Naive thymus-derived CD8-positive, alpha-beta T cell (primary cell): ENCODE measurements around the gene QRICH1. TPM values are rescaled to one million over a fixed set of nuclear protein-coding genes. Genes with fewer than 3 reads are reported as not detected.

Experiments used
- ATAC-seq, 2 donors: fragments of 150-1000 bp; cut with Tn5 transposase in 1 of 2; sonication (Bioruptor Pico), chemical (Tn5 transposase) in 1 of 2; 1 replicate in 1 of 2; 2 replicates in 1 of 2; pipeline ENCODE4 v1.10.0; 2021; ENCODE audit warnings: mild to moderate bottlenecking in 2 of 2, moderate library complexity in 2 of 2
- POLR2A ChIA-PET: fragments of 350-600 bp; sonication (Branson Sonifier 250); formaldehyde crosslinking; loops from one replicate; lab custom pipeline; 2021; ENCODE audit warnings: antibody characterized with exemption; lab: Charles Lee
- DNase-seq, 10 donors: peaks; one replicate each; pipeline versions ENCODE4 v3.0.0 to v3.0.0-alpha.2; 2020 to 2022
- H3K27ac Mint-ChIP-seq, 10 donors: one replicate each; pipeline ENCODE4 v1.8.0; 2020 to 2022; ENCODE audit warnings: mild to moderate bottlenecking in 10 of 10, mixed read lengths in 10 of 10, moderate library complexity in 4 of 10, inconsistent platforms in 1 of 10
- H3K27me3 Mint-ChIP-seq, 5 donors: one replicate each; pipeline ENCODE4 v1.8.0; 2021 to 2022; ENCODE audit warnings: mixed read lengths in 5 of 5
- H3K36me3 Mint-ChIP-seq, 3 donors: one replicate each; pipeline ENCODE4 v1.8.0; 2020 to 2022; ENCODE audit warnings: mixed read lengths in 3 of 3, mild to moderate bottlenecking in 2 of 3, inconsistent platforms in 1 of 3
- H3K4me1 Mint-ChIP-seq, 4 donors: one replicate each; pipeline ENCODE4 v1.8.0; 2021 to 2022; ENCODE audit warnings: mixed read lengths in 4 of 4
- H3K4me3 Mint-ChIP-seq, 10 donors: one replicate each; pipeline ENCODE4 v1.8.0; 2020 to 2022; ENCODE audit warnings: mild to moderate bottlenecking in 10 of 10, mixed read lengths in 10 of 10, moderate library complexity in 6 of 10, inconsistent platforms in 1 of 10
- H3K9me3 Mint-ChIP-seq, 9 donors: one replicate each; pipeline ENCODE4 v1.8.0; 2020 to 2022; ENCODE audit warnings: mixed read lengths in 9 of 9, mild to moderate bottlenecking in 3 of 9, inconsistent platforms in 1 of 9, moderate library complexity in 1 of 9
- polyA plus RNA-seq, 3 donors: library from polyadenylated mRNA; unstranded; fragments of 300-500 nt; fragmentation: Illumina TruSeq; gene quantifications; one replicate each; pipeline ENCODE4 v1.2.3, GENCODE V29; 2021
- total RNA-seq, 8 experiments: library from RNA in 2 of 8; stranded (reverse) in 2 of 8; gene quantifications; one replicate each; pipeline ENCODE4 v1.2.3 and lab custom pipeline; 2021 to 2026

Gene QRICH1
- total and polyA plus RNA-seq, 5 experiments from 2014 or later, result 13.6 to 196 (median 23.6) TPM

GRCh38 chr3:49079270-49079669 is 14.6 kb downstream of the QRICH1 start:
- no peaks in the 10 kb centered on the region for H3K27me3 Mint-ChIP-seq
- H3K36me3 Mint-ChIP-seq, result peaks cover 0 to 55% (median 0%) of the 10 kb centered on the region in 3 donors
- DNase-seq, result no peak
- no peaks in the 10 kb centered on the region for H3K9me3 Mint-ChIP-seq
- H3K4me3 Mint-ChIP-seq, result no peak overlapping the region
- no peak for ATAC-seq
- no peak overlapping the region for H3K27ac Mint-ChIP-seq
- POLR2A ChIA-PET, result interaction anchor here (0.7 kb wide), 1 partner anchor 74 kb away, joined by 3 read pairs; no protein-coding TSS in a partner anchor
- H3K4me1 Mint-ChIP-seq, result peaks cover 6 to 35% (median 16%) of the 10 kb centered on the region in 4 donors

- no peaks in the 10 kb centered on the region for H3K9me3 Mint-ChIP-seq
- no peak for ATAC-seq
- H3K27ac Mint-ChIP-seq, result peak overlapping the region in 2 of 10 donors; percentile 39 to 65
- POLR2A ChIA-PET, result no interaction called here
- H3K4me3 Mint-ChIP-seq, result no peak overlapping the region
- H3K27me3 Mint-ChIP-seq, result no peaks in the 10 kb centered on the region
- peaks cover 6 to 39% (median 11%) of the 10 kb centered on the region in 4 donors for H3K4me1 Mint-ChIP-seq
- no peak for DNase-seq
- H3K36me3 Mint-ChIP-seq, result peaks cover 0 to 76% (median 4%) of the 10 kb centered on the region in 3 donors
These were observed 17.2 kb downstream of the QRICH1 start for GRCh38 chr3:49076646-49077045.

- ATAC-seq (no peak), DNase-seq (no peak)
- H3K4me1 Mint-ChIP-seq, result peaks cover 4 to 36% (median 9%) of the 10 kb centered on the region in 4 donors
- no peak overlapping the region for H3K4me3 Mint-ChIP-seq
- H3K36me3 Mint-ChIP-seq, result peaks cover 0 to 82% (median 4%) of the 10 kb centered on the region in 3 donors
- no peaks in the 10 kb centered on the region for H3K27me3 Mint-ChIP-seq
- H3K9me3 Mint-ChIP-seq, result no peaks in the 10 kb centered on the region
- POLR2A ChIA-PET, result no interaction called here
- no peak overlapping the region for H3K27ac Mint-ChIP-seq
These were observed 17.8 kb downstream of the QRICH1 start for GRCh38 chr3:49076116-49076515.

GRCh38 chr3:49058011-49058410 is 35.9 kb downstream of the QRICH1 start:
- DNase-seq, result no peak
- Mint-ChIP-seq H3K4me1 (peaks cover 3 to 12% (median 7%) of the 10 kb centered on the region in 4 donors), H3K27ac (peak overlapping the region in 2 of 10 donors; percentile 23 to 75), H3K9me3 (no peaks in the 10 kb centered on the region), H3K4me3 (no peak overlapping the region), H3K27me3 (no peaks in the 10 kb centered on the region), H3K36me3 (peaks cover 5 to 87% (median 19%) of the 10 kb centered on the region in 3 donors)
- ATAC-seq, result no peak
- POLR2A ChIA-PET, result interaction anchor here (0.7 kb wide), 1 partner anchor 70 kb away, joined by 3 read pairs; no protein-coding TSS in a partner anchor

- no peak overlapping the region for H3K27ac Mint-ChIP-seq
- H3K4me1 Mint-ChIP-seq, result peaks cover 3 to 13% (median 9%) of the 10 kb centered on the region in 4 donors
These were observed 36.6 kb downstream of the QRICH1 start for GRCh38 chr3:49057268-49057667.

GRCh38 chr3:49054344-49054862 is 39.5 kb downstream of the QRICH1 start:
- H3K36me3 Mint-ChIP-seq, result peaks cover 5 to 85% (median 19%) of the 10 kb centered on the region in 3 donors
- ATAC-seq, result no peak
- POLR2A ChIA-PET, result no interaction called here

More at GRCh38 chr3:49057268-49057667, 36.6 kb downstream of the QRICH1 start:
- peaks cover 5 to 87% (median 19%) of the 10 kb centered on the region in 3 donors for H3K36me3 Mint-ChIP-seq
- H3K27me3 Mint-ChIP-seq, result no peaks in the 10 kb centered on the region
- ATAC-seq, result no peak
- H3K4me3 Mint-ChIP-seq, result no peak overlapping the region
- H3K9me3 Mint-ChIP-seq, result no peaks in the 10 kb centered on the region
- DNase-seq, result no peak
- POLR2A ChIA-PET, result no interaction called here

GRCh38 chr3:49053543-49053942 is 40.3 kb downstream of the QRICH1 start:
- H3K27ac Mint-ChIP-seq, result peak overlapping the region in 3 of 10 donors; percentile 16 to 57 (median 51)
- H3K36me3 Mint-ChIP-seq, result peaks cover 5 to 82% (median 19%) of the 10 kb centered on the region in 3 donors

More at GRCh38 chr3:49054344-49054862, 39.5 kb downstream of the QRICH1 start:
- Mint-ChIP-seq H3K9me3 (no peaks in the 10 kb centered on the region), H3K4me1 (peaks cover 9 to 32% (median 24%) of the 10 kb centered on the region in 4 donors), H3K4me3 (no peak overlapping the region), H3K27me3 (no peaks in the 10 kb centered on the region), H3K27ac (peak overlapping the region in 8 of 10 donors; percentile 16 to 80 (median 58))
- no peak for DNase-seq

GRCh38 chr3:49035281-49035680 is 58.6 kb downstream of the QRICH1 start:
- Mint-ChIP-seq H3K4me3 (no peak overlapping the region), H3K27ac (peak overlapping the region in 2 of 10 donors; percentile 36 to 61), H3K36me3 (peaks cover 0 to 78% (median 9%) of the 10 kb centered on the region in 3 donors), H3K9me3 (no peaks in the 10 kb centered on the region), H3K4me1 (peaks cover 0 to 11% (median 3%) of the 10 kb centered on the region in 4 donors), H3K27me3 (no peaks in the 10 kb centered on the region)
- ATAC-seq (no peak), DNase-seq (no peak)
- POLR2A ChIA-PET, result no interaction called here

More at GRCh38 chr3:49053543-49053942, 40.3 kb downstream of the QRICH1 start:
- DNase-seq (no peak), ATAC-seq (no peak)
- H3K9me3 Mint-ChIP-seq, result no peaks in the 10 kb centered on the region
- H3K27me3 Mint-ChIP-seq, result no peaks in the 10 kb centered on the region
- H3K4me3 Mint-ChIP-seq, result no peak overlapping the region
- peaks cover 9 to 32% (median 24%) of the 10 kb centered on the region in 4 donors for H3K4me1 Mint-ChIP-seq
- POLR2A ChIA-PET, result interaction anchor here (0.9 kb wide), 1 partner anchor 67 kb away, joined by 4 read pairs; the partner anchor contains the start of gene USP19

- H3K36me3 Mint-ChIP-seq, result peaks cover 0 to 73% (median 9%) of the 10 kb centered on the region in 3 donors
- DNase-seq (no peak), ATAC-seq (no peak)
- H3K4me3 Mint-ChIP-seq, result no peak overlapping the region
- no peaks in the 10 kb centered on the region for H3K9me3 Mint-ChIP-seq
- peaks cover 2 to 14% (median 3%) of the 10 kb centered on the region in 4 donors for H3K4me1 Mint-ChIP-seq
- POLR2A ChIA-PET, result interaction anchor here (1.4 kb wide), 1 partner anchor 12 kb away, joined by 5 read pairs; the partner anchor contains the start of gene NDUFAF3
- peak overlapping the region in 3 of 10 donors; percentile 8 to 51 (median 16) for H3K27ac Mint-ChIP-seq
- no peaks in the 10 kb centered on the region for H3K27me3 Mint-ChIP-seq
These were observed 59.2 kb downstream of the QRICH1 start for GRCh38 chr3:49034650-49035049.

GRCh38 chr3:49032646-49033304 is 61.1 kb downstream of the QRICH1 start:
- no peak overlapping the region for H3K4me3 Mint-ChIP-seq
- H3K9me3 Mint-ChIP-seq, result no peaks in the 10 kb centered on the region
- POLR2A ChIA-PET, result interaction anchor here (1.0 kb wide), 1 partner anchor 11 kb away, joined by 5 read pairs; the partner anchor contains the start of gene NDUFAF3
- peaks cover 15 to 30% (median 20%) of the 10 kb centered on the region in 4 donors for H3K4me1 Mint-ChIP-seq
- H3K36me3 Mint-ChIP-seq, result peaks cover 0 to 77% (median 9%) of the 10 kb centered on the region in 3 donors
- no peak for DNase-seq
- no peaks in the 10 kb centered on the region for H3K27me3 Mint-ChIP-seq
- ATAC-seq, result no peak
- H3K27ac Mint-ChIP-seq, result peak overlapping the region in 3 of 10 donors; percentile 55 to 90 (median 66)

- Mint-ChIP-seq H3K27me3 (no peaks in the 10 kb centered on the region), H3K27ac (peak overlapping the region in 8 of 10 donors; percentile 19 to 99 (median 82)), H3K4me3 (no peak overlapping the region), H3K36me3 (peaks cover 0 to 65% (median 9%) of the 10 kb centered on the region in 3 donors), H3K9me3 (no peaks in the 10 kb centered on the region), H3K4me1 (peaks cover 21 to 35% (median 30%) of the 10 kb centered on the region in 4 donors)
- DNase-seq (no peak), ATAC-seq (no peak)
- POLR2A ChIA-PET, result interaction anchor here (2.3 kb wide), 1 partner anchor 9 kb away, joined by 18 read pairs; the partner anchor contains the start of gene NDUFAF3
These were observed 63.5 kb downstream of the QRICH1 start for GRCh38 chr3:49030321-49030720.

- Mint-ChIP-seq H3K4me1 (peaks cover 19 to 39% (median 35%) of the 10 kb centered on the region in 4 donors), H3K9me3 (no peaks in the 10 kb centered on the region), H3K27me3 (no peaks in the 10 kb centered on the region), H3K4me3 (peak overlapping the region; percentile 87 to 96 (median 96)), H3K36me3 (peaks cover 0 to 65% (median 9%) of the 10 kb centered on the region in 3 donors), H3K27ac (peak overlapping the region; percentile 93 to 100 (median 99))
- POLR2A ChIA-PET, result interaction anchor here (0.6 to 10.8 kb wide), 13 partner anchors 9 to 1037 kb away, joined by 3 to 194 read pairs (median 4); partner anchors contain the start of genes ARIH2, DALRD3, IP6K2 and KLHDC8B
- no peak for DNase-seq
- no peak for ATAC-seq
These were observed 64.3 kb downstream of the QRICH1 start for GRCh38 chr3:49029563-49029884.
